GM12891 (cell line): ENCODE results near the gene ZNF699.

Experiments
- PAX5 ChIP-seq: IDR thresholded peaks from 2 replicates; pipeline ENCODE4 v1.6.1; 2011; ENCODE audit warnings: low read length, moderate library complexity, mild to moderate bottlenecking; ENCODE audit not compliant: insufficient read depth, severe bottlenecking
- POLR2A ChIP-seq: IDR thresholded peaks from 2 replicates; pipeline ENCODE4 v1.6.1; 2011; ENCODE audit warnings: low read depth, low read length, control low read depth
- POLR2AphosphoS5 ChIP-seq: IDR thresholded peaks from 2 replicates; pipeline ENCODE4 v1.6.1; 2011; ENCODE audit warnings: low read depth, low read length, control low read depth
- POU2F2 ChIP-seq: IDR thresholded peaks from 2 replicates; pipeline ENCODE4 v1.6.1; 2011; ENCODE audit warnings: low read depth, mild to moderate bottlenecking, control low read depth, low read length, moderate library complexity
- TAF1 ChIP-seq: IDR thresholded peaks from 2 replicates; pipeline ENCODE4 v1.6.1; 2011; ENCODE audit warnings: low read depth, low read length, control low read depth

DNA sequence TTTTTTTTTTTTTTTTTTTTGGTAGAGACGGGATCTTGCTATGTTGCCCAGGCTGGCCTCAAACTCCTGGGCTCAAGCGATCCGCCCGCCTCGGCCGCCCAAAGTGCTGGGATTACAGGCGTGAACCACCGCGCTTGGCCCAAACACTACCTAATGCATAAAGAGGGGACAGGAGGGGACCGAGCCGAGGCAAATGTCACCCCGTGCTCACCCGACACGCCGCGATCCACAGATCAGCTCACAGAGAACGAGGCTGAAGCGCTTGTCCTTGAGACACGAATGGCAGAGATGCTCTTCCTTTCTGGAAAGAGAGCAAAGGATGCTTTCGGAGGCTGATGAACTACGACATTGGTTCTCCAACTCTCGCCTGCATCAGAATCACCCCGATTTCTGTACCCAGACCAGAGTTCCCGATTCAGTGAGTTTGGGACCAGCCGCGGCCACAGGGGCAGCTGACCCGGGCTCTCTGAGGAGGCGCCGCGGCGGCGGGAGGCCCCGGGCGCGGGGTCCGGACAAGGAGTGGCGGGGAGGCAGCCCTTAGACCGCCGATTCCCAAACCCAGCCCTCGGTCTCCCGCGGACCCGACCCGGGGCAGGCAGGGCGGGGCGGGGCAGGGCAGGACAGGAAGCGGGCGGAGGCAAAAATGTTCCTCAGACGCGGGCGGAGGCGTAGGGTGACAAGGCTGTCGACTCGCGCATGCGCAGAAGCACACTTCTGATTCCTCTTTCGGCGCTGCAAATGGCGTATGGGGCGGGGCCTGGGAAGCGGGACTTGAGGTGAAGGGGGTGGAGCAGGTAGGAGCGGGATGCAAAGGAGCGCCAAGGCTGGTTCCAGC lies at the start of gene ZNF699:
- TF ChIP-seq POLR2A (no peak), TAF1 (no peak), POLR2AphosphoS5 (no peak), POU2F2 (no peak), PAX5 (no peak)
